A673 (cell line): ENCODE data around the gene FGFR2. TPM values are rescaled to one million over a fixed set of nuclear protein-coding genes. Genes with fewer than 3 reads are reported as not detected.

Source experiments
- BruUV-seq: library from RNA; stranded (reverse); fragments of 400-500 nt; replicated peaks from 2 replicates; lab custom pipeline; 2021; lab: Mats Ljungman, UMichigan
- CTCF ChIA-PET: fragments of 300-600 bp; sonication (Branson Sonifier 250); formaldehyde crosslinking; loops from one replicate; lab custom pipeline; 2022; ENCODE audit warnings: antibody characterized with exemption; lab: Charles Lee
- POLR2A ChIA-PET: fragments of 300-600 bp; sonication (Branson Sonifier 250); formaldehyde crosslinking; loops from one replicate; lab custom pipeline; 2022; ENCODE audit warnings: antibody characterized with exemption; ENCODE audit not compliant: low non-redundant PET; lab: Charles Lee
- DNase-seq: peaks from one replicate; pipeline ENCODE4 v3.0.0-alpha.2; 2015; ENCODE audit warnings: low spot score
- H3K27ac ChIP-seq: fragments of 200-600 bp; sonication (generic); 2 replicates; pipeline ENCODE4 v1.5.1; 2016; ENCODE audit warnings: mixed run types, low read depth, mild to moderate bottlenecking, mixed read lengths, antibody characterized with exemption, low read length; ENCODE audit not compliant: poor library complexity, severe bottlenecking
- H3K27me3 ChIP-seq: fragments of 200-600 bp; sonication (generic); replicated peaks from 2 replicates; pipeline ENCODE4 v1.6.1; 2017; ENCODE audit warnings: mixed run types, low read depth, mild to moderate bottlenecking, mixed read lengths, antibody characterized with exemption, low read length; ENCODE audit not compliant: insufficient read depth, poor library complexity
- H3K36me3 ChIP-seq: fragments of 200-600 bp; sonication (generic); 2 replicates; pipeline ENCODE4 v1.6.1; 2016; ENCODE audit warnings: mixed run types, mild to moderate bottlenecking, mixed read lengths, antibody characterized with exemption, low read length; ENCODE audit not compliant: insufficient read depth, poor library complexity, severe bottlenecking
- H3K4me1 ChIP-seq: fragments of 200-600 bp; sonication (generic); 2 replicates; pipeline ENCODE4 v1.6.1; 2017; ENCODE audit warnings: mixed run types, mild to moderate bottlenecking, mixed read lengths, antibody characterized with exemption, low read length; ENCODE audit not compliant: insufficient read depth, poor library complexity, severe bottlenecking
- H3K4me3 ChIP-seq: fragments of 200-600 bp; sonication (generic); 2 replicates; pipeline ENCODE4 v1.5.1; 2016; ENCODE audit warnings: low read depth, mixed run types, mild to moderate bottlenecking, mixed read lengths, low read length; ENCODE audit not compliant: poor library complexity, severe bottlenecking
- H3K9me3 ChIP-seq: fragments of 200-600 bp; sonication (generic); 2 replicates; pipeline ENCODE4 v1.6.1; 2016; ENCODE audit warnings: mixed run types, low read depth, mild to moderate bottlenecking, mixed read lengths, antibody characterized with exemption, low read length; ENCODE audit not compliant: poor library complexity, severe bottlenecking
- CTCF ChIP-seq: fragments of 300-800, 200-600 bp; sonication (generic); conservative IDR thresholded peaks from 2 replicates; pipeline ENCODE4 v1.5.1; 2017; ENCODE audit warnings: low read depth, mild to moderate bottlenecking, antibody characterized with exemption, low read length, moderate library complexity, mixed read lengths
- EZH2 ChIP-seq: fragments of 200-600 bp; sonication (generic); IDR thresholded peaks from 2 replicates; pipeline ENCODE4 v1.6.1; 2017; ENCODE audit warnings: borderline replicate concordance, low read depth, mild to moderate bottlenecking, mixed read lengths, antibody characterized with exemption, low read length; ENCODE audit not compliant: poor library complexity, severe bottlenecking
- intact Hi-C: fragments of 100-400 bp; cut with micrococcal nuclease; formaldehyde crosslinking; loops from one replicate; pipeline ENCODE4 v1.10.0; 2022; ENCODE audit not compliant: unreplicated experiment
- total RNA-seq: library from RNA; stranded (reverse); gene quantifications from 2 replicates; pipeline ENCODE4 v1.2.3, GENCODE V29; 2021

The FGFR2 gene
- total RNA-seq, 1 experiment from 2014 or later = 0.60 TPM

DNA sequence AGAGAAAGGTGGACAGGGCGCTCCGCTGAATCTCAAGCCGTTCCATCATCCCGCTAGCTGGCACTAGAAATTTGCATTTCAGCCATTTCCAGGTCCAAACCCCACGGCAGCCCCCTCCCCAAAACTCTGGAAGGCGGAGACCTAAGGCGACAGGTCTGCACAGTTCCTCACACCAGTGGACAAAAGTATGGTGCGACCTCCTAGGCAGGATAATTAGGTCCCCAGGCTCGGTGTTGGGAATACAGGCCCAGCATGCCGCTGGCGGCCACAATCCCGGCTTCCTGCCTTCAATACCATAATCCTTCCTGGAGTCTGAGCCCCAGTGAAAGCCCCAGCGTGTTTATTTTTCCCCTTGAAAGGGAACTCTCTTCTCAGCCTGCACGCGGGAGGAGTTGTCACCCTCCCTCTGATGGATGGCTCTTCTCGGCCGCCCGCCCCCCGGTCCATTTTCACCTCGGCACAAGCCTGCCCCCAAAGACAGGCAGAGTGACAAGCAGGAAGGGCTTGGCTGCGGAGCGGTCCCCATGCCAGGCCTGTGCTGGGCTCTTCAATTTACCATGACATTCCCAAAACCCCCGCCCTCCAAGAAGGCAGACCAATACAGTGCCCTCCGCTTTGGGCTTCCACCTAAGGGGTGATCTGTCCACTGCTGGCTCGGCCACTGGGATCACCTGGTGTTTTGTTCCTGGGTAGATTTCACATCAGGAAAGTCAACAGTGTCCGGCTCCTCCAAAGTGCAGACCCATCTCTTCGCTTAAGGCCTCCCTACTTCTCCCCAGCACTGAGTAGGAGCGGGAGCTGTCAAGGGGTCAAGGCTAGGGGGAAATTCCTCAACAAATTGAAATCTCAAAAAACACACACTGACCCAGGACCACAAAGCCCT lies 2.2 kb downstream of the FGFR2 start:
- BruUV-seq = no TSS peak
- Histone ChIP-seq H3K9me3 (no peaks in the 10 kb centered on the region), H3K27me3 (peaks cover 97% of the 10 kb centered on the region), H3K4me3 (no peak overlapping the region), H3K27ac (no peak overlapping the region), H3K36me3 (no peaks in the 10 kb centered on the region), H3K4me1 (peaks cover 12% of the 10 kb centered on the region)
- TF ChIP-seq EZH2 = no peak
- TF ChIP-seq CTCF = no peak
- no peak for DNase-seq
- ChIA-PET CTCF (no interaction called here), POLR2A (no interaction called here)
- intact Hi-C loops = no loop called here

DNA sequence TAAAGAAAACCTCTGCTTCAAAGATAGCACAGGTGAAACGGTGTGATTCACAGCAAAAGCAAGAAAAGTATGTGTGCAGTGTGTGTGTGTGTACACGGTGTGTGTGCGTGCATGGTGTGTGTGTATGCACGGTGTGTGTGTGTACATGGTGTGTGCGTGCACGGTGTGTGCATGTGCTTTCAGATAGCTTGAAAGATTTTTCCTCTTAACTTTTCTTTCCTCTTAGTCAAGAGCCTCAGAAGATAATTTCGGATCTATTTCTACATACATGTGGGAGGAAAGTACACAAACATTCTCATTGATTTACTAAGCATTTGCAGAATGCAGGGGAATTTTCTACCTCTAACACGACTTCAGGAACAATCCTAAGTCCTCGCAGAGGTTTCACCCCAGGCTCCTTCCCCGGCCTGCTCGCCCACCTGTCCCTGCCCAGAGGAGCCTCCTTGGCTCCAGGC lies 2.9 kb downstream of the FGFR2 start:
- peaks cover 91% of the 10 kb centered on the region for H3K27me3 ChIP-seq
- peaks cover 12% of the 10 kb centered on the region for H3K4me1 ChIP-seq
- intact Hi-C loops = no loop called here
- ChIA-PET POLR2A (no interaction called here), CTCF (no interaction called here)
- BruUV-seq = no TSS peak
- TF ChIP-seq EZH2 = no peak
- TF ChIP-seq CTCF = no peak
- no peak overlapping the region for H3K27ac ChIP-seq
- H3K9me3 ChIP-seq = no peaks in the 10 kb centered on the region
- DNase-seq = no peak
- H3K36me3 ChIP-seq = no peaks in the 10 kb centered on the region
- H3K4me3 ChIP-seq = no peak overlapping the region

DNA sequence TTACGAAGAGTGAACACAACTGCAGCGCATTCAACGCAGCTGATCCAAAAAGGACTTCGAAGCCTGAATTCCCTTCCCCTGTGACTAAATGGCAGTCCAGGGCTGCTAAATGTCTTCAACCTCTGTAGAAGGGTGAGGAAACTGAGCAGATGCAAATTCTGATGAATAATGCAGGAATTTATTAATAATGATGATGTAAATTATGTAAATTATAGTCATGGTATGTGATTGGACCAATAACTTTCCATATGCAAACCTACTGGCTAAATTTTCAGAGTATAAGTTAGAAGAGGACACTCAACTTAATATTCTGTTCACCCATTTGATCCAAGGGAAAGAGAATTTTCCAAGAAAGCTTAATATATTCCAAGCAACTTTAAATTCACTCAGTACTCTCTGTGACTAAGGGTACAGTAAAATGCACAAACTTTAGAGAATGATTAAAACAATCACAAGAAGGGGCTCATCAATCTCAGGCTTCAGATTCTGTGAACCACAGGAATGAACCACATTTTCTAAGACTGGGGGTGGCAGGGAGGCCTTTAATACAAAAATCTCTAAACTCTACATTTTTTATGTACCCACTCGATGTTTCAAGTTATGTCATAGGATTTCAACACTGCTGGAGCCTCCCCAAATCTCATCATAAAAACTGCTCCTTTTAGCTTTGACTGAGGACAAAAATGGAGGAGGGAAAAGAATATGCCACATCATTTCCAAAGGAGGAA lies 3.5 kb downstream of the FGFR2 start:
- ChIA-PET POLR2A (no interaction called here), CTCF (no interaction called here)
- no peaks in the 10 kb centered on the region for H3K9me3 ChIP-seq
- no peaks in the 10 kb centered on the region for H3K36me3 ChIP-seq
- DNase-seq = no peak
- no peak for TF ChIP-seq CTCF
- peaks cover 12% of the 10 kb centered on the region for H3K4me1 ChIP-seq
- BruUV-seq = no TSS peak
- H3K27me3 ChIP-seq = peaks cover 85% of the 10 kb centered on the region
- H3K27ac ChIP-seq = no peak overlapping the region
- no peak overlapping the region for H3K4me3 ChIP-seq
- intact Hi-C loops = no loop called here
